KMS-11 (cell line): Measurements from ENCODE around the gene SCN9A.
"Not testable (repeated sequence)": the region's sequence is repeated elsewhere in the genome, so short reads cannot be mapped to it uniquely, and the experiment has no call there.

Experiments used
- H2AFZ ChIP-seq: fragments of 200-600 bp; sonication (generic); 2 replicates; pipeline ENCODE4 v1.6.1; 2016; ENCODE audit warnings: antibody characterized with exemption, mixed run types, low read depth
- H3K27ac ChIP-seq: fragments of 200-600 bp; sonication (generic); 2 replicates; pipeline ENCODE4 v1.6.1; 2016; ENCODE audit warnings: mild to moderate bottlenecking, mixed run types
- H3K27me3 ChIP-seq: fragments of 200-600 bp; sonication (generic); 2 replicates; pipeline ENCODE4 v1.6.1; 2017; ENCODE audit warnings: mild to moderate bottlenecking, low read depth, mixed run types, moderate library complexity; ENCODE audit not compliant: insufficient read depth
- H3K36me3 ChIP-seq: fragments of 200-600 bp; sonication (generic); 2 replicates; pipeline ENCODE4 v1.6.1; 2017; ENCODE audit warnings: mild to moderate bottlenecking, mixed run types; ENCODE audit not compliant: insufficient read depth
- H3K4me1 ChIP-seq: fragments of 200-600 bp; sonication (generic); 2 replicates; pipeline ENCODE4 v1.6.1; 2016; ENCODE audit warnings: mild to moderate bottlenecking, low read depth, mixed run types; ENCODE audit not compliant: poor library complexity, severe bottlenecking
- H3K4me2 ChIP-seq: fragments of 200-600 bp; sonication (generic); 2 replicates; pipeline ENCODE4 v1.7.0; 2016; ENCODE audit warnings: mild to moderate bottlenecking, mixed run types
- H3K4me3 ChIP-seq: fragments of 200-600 bp; sonication (generic); IDR thresholded peaks from 2 replicates; pipeline ENCODE4 v1.6.1; 2017; ENCODE audit warnings: low read depth, low read length, mixed read lengths; ENCODE audit not compliant: insufficient read depth
- H3K79me2 ChIP-seq: fragments of 200-600 bp; sonication (generic); 2 replicates; pipeline ENCODE4 v1.6.1; 2016; ENCODE audit warnings: low read depth, mixed run types; ENCODE audit not compliant: insufficient read depth
- H3K9ac ChIP-seq: fragments of 200-600 bp; sonication (generic); 2 replicates; pipeline ENCODE4 v1.6.1; 2016; ENCODE audit warnings: mild to moderate bottlenecking, mixed run types
- H4K20me1 ChIP-seq: fragments of 200-600 bp; sonication (generic); 2 replicates; pipeline ENCODE4 v1.6.1; 2016; ENCODE audit warnings: mild to moderate bottlenecking, mixed run types; ENCODE audit not compliant: insufficient read depth
- CTCF ChIP-seq: fragments of 200-600 bp; sonication (generic); conservative IDR thresholded peaks from 2 replicates; pipeline ENCODE4 v1.6.1; 2017; ENCODE audit warnings: low read depth, mild to moderate bottlenecking, antibody characterized with exemption, low read length, moderate library complexity, mixed read lengths

SCN9A gene

GRCh38 chr2:166211079-166211478 is 164.7 kb downstream of the SCN9A start:
- H3K4me3 ChIP-seq, result no peak overlapping the region
- H3K79me2 ChIP-seq, result no peaks in the 10 kb centered on the region
- no peak overlapping the region for H3K4me2 ChIP-seq
- no peaks in the 10 kb centered on the region for H3K36me3 ChIP-seq
- no peaks in the 10 kb centered on the region for H4K20me1 ChIP-seq
- H3K27me3 ChIP-seq, result no peaks in the 10 kb centered on the region
- H3K4me1 ChIP-seq, result no peaks in the 10 kb centered on the region
- no peak overlapping the region for H3K27ac ChIP-seq
- no peak overlapping the region for H3K9ac ChIP-seq
- no peak for TF ChIP-seq CTCF
- H2AFZ ChIP-seq, result no peak overlapping the region

GRCh38 chr2:166209944-166210343 is 165.8 kb downstream of the SCN9A start:
- H3K4me1 ChIP-seq, H3K4me3 ChIP-seq, H2AFZ ChIP-seq, H3K4me2 ChIP-seq, H3K27ac ChIP-seq, H3K9ac ChIP-seq, H3K27me3 ChIP-seq, H3K36me3 ChIP-seq, H3K79me2 ChIP-seq, H4K20me1 ChIP-seq: not testable (repeated sequence)

- H2AFZ ChIP-seq, H3K27ac ChIP-seq, H3K36me3 ChIP-seq, H3K79me2 ChIP-seq, H3K27me3 ChIP-seq, H3K4me3 ChIP-seq, H3K4me2 ChIP-seq, H3K9ac ChIP-seq, H3K4me1 ChIP-seq, H4K20me1 ChIP-seq: not testable (repeated sequence)
Measured at GRCh38 chr2:166209367-166209766, 166.4 kb downstream of the SCN9A start.

- H3K4me1 ChIP-seq, H4K20me1 ChIP-seq, H3K4me3 ChIP-seq, H3K27ac ChIP-seq, H3K9ac ChIP-seq, H3K36me3 ChIP-seq, H3K79me2 ChIP-seq, H3K4me2 ChIP-seq, H3K27me3 ChIP-seq, H2AFZ ChIP-seq: not testable (repeated sequence)
Measured at GRCh38 chr2:166206153-166206552, 169.6 kb downstream of the SCN9A start.

GRCh38 chr2:166202778-166203177 is 173.0 kb downstream of the SCN9A start:
- H3K4me1 ChIP-seq, result no peaks in the 10 kb centered on the region
- H3K4me3 ChIP-seq, result no peak overlapping the region
- H3K9ac ChIP-seq, result no peak overlapping the region
- no peak overlapping the region for H3K27ac ChIP-seq
- no peaks in the 10 kb centered on the region for H3K79me2 ChIP-seq
- no peak overlapping the region for H3K4me2 ChIP-seq
- H4K20me1 ChIP-seq, result no peaks in the 10 kb centered on the region
- no peaks in the 10 kb centered on the region for H3K36me3 ChIP-seq
- no peaks in the 10 kb centered on the region for H3K27me3 ChIP-seq
- no peak overlapping the region for H2AFZ ChIP-seq
- TF ChIP-seq CTCF, result no peak

- H4K20me1 ChIP-seq, result no peaks in the 10 kb centered on the region
Measured at GRCh38 chr2:166197446-166197845, 178.3 kb downstream of the SCN9A start.

More at GRCh38 chr2:166197446-166197845, 178.3 kb downstream of the SCN9A start:
- no peak for TF ChIP-seq CTCF
- Histone ChIP-seq H3K9ac (no peak overlapping the region), H3K79me2 (no peaks in the 10 kb centered on the region), H3K27ac (no peak overlapping the region), H3K4me1 (no peaks in the 10 kb centered on the region), H3K27me3 (no peaks in the 10 kb centered on the region), H3K36me3 (no peaks in the 10 kb centered on the region), H2AFZ (no peak overlapping the region), H3K4me2 (no peak overlapping the region), H3K4me3 (no peak overlapping the region)
